GM23338 (cell line): Measurements from ENCODE around the gene P2RY8. TPM values are rescaled to one million over a fixed set of nuclear protein-coding genes. Genes with fewer than 3 reads are reported as not detected.

ENCODE experiments used
- ATAC-seq: fragments of 200-7000 bp; cut with Tn5 transposase; 3 replicates; pipeline ENCODE4 v1.9.1; 2020
- DNase-seq: peaks from one replicate; pipeline ENCODE4 v3.0.0-alpha.2; 2015; ENCODE audit warnings: low spot score
- H2AFZ ChIP-seq: fragments of 200-600 bp; sonication (generic); 2 replicates; pipeline ENCODE4 v1.8.0; 2016; ENCODE audit warnings: antibody characterized with exemption, mild to moderate bottlenecking, moderate library complexity
- H3F3A ChIP-seq: fragments of 200-600 bp; sonication (generic); replicated peaks from 2 replicates; pipeline ENCODE4 v1.8.0; 2017; ENCODE audit warnings: antibody characterized with exemption, mixed run types, low read depth
- H3K27ac ChIP-seq: fragments of 200-600 bp; sonication (generic); 2 replicates; pipeline ENCODE4 v1.6.1; 2016; ENCODE audit warnings: low read depth
- H3K27me3 ChIP-seq: fragments of 200-600 bp; sonication (generic); 2 replicates; pipeline ENCODE4 v1.8.0; 2016; ENCODE audit warnings: mild to moderate bottlenecking, mixed run types, moderate library complexity; ENCODE audit not compliant: insufficient read depth
- H3K36me3 ChIP-seq: fragments of 200-600 bp; sonication (generic); 2 replicates; pipeline ENCODE4 v1.8.0; 2016; ENCODE audit warnings: mild to moderate bottlenecking; ENCODE audit not compliant: insufficient read depth
- H3K4me1 ChIP-seq: fragments of 200-600 bp; sonication (generic); 2 replicates; pipeline ENCODE4 v1.8.0; 2016; ENCODE audit warnings: mild to moderate bottlenecking, moderate library complexity; ENCODE audit not compliant: insufficient read depth
- H3K4me2 ChIP-seq: fragments of 200-600 bp; sonication (generic); 2 replicates; pipeline ENCODE4 v1.7.1; 2017; ENCODE audit warnings: mixed run types
- H3K4me3 ChIP-seq: fragments of 200-600 bp; sonication (generic); 2 replicates; pipeline ENCODE4 v1.6.1; 2016; ENCODE audit warnings: mixed run types
- H3K79me2 ChIP-seq: fragments of 200-600 bp; sonication (generic); replicated peaks from 2 replicates; pipeline ENCODE4 v1.8.0; 2017; ENCODE audit warnings: mild to moderate bottlenecking; ENCODE audit not compliant: insufficient read depth
- H3K9me2 ChIP-seq: fragments of 200-600 bp; sonication (generic); 2 replicates; pipeline ENCODE4 v1.8.0; 2017; ENCODE audit not compliant: insufficient read depth
- H4K20me1 ChIP-seq: fragments of 200-600 bp; sonication (generic); replicated peaks from 2 replicates; pipeline ENCODE4 v1.8.0; 2017; ENCODE audit warnings: mild to moderate bottlenecking; ENCODE audit not compliant: insufficient read depth
- H3K27ac Mint-ChIP-seq: 2 replicates; pipeline ENCODE4 v1.8.0; 2020; ENCODE audit warnings: inconsistent platforms, mild to moderate bottlenecking, moderate library complexity, mixed read lengths
- H3K27me3 Mint-ChIP-seq: 3 replicates; pipeline ENCODE4 v1.8.0; 2022; ENCODE audit warnings: low read depth, mild to moderate bottlenecking, moderate library complexity, mixed read lengths, inconsistent platforms; ENCODE audit not compliant: insufficient read depth, poor library complexity
- H3K36me3 Mint-ChIP-seq: 3 replicates; pipeline ENCODE4 v1.8.0; 2021; ENCODE audit warnings: low read depth, mild to moderate bottlenecking, inconsistent platforms, moderate library complexity, mixed read lengths
- H3K4me1 Mint-ChIP-seq: 3 replicates; pipeline ENCODE4 v1.8.0; 2020; ENCODE audit warnings: mild to moderate bottlenecking, inconsistent platforms, mixed read lengths
- H3K4me3 Mint-ChIP-seq: 3 replicates; pipeline ENCODE4 v1.8.0; 2021; ENCODE audit warnings: moderate library complexity, mild to moderate bottlenecking, inconsistent platforms, mixed read lengths
- H3K9me3 Mint-ChIP-seq: 3 replicates; pipeline ENCODE4 v1.8.0; 2020; ENCODE audit warnings: moderate library complexity, mild to moderate bottlenecking, inconsistent platforms, mixed read lengths
- CREB1 ChIP-seq: fragments of 250-450 bp; sonication (Bioruptor Pico); IDR thresholded peaks from 2 replicates; pipeline ENCODE4 v1.5.0; 2020; ENCODE audit warnings: low read depth, mild to moderate bottlenecking, moderate library complexity
- CTCF ChIP-seq, 2 experiments: fragments of 200-600 bp in 1 of 2; sonication (generic) in 1 of 2; conservative IDR thresholded peaks; 2 replicates each; pipeline versions ENCODE4 v1.5.1 to v1.6.1; 2016 to 2017; ENCODE audit warnings: antibody characterized with exemption in 2 of 2, low read depth in 2 of 2, mild to moderate bottlenecking in 2 of 2, moderate library complexity in 1 of 2
- ETS1 ChIP-seq: IDR thresholded peaks from 2 replicates; pipeline ENCODE4 v1.6.1; 2016; ENCODE audit warnings: antibody characterized with exemption
- EZH2phosphoT487 ChIP-seq: fragments of 200-600 bp; sonication (generic); IDR thresholded peaks from one replicate; pipeline ENCODE4 v1.8.1; 2018; ENCODE audit warnings: antibody characterized with exemption; ENCODE audit not compliant: unreplicated experiment
- JUNB ChIP-seq: IDR thresholded peaks from one replicate; pipeline ENCODE4 v1.6.1; 2016; ENCODE audit warnings: antibody characterized with exemption; ENCODE audit not compliant: unreplicated experiment
- NANOG ChIP-seq: IDR thresholded peaks from 2 replicates; pipeline ENCODE4 v1.6.1; 2016; ENCODE audit warnings: antibody characterized with exemption, borderline replicate concordance
- POLR2AphosphoS5 ChIP-seq: IDR thresholded peaks from 2 replicates; pipeline ENCODE4 v1.6.1; 2016; ENCODE audit warnings: antibody characterized with exemption, low read depth
- REST ChIP-seq: IDR thresholded peaks from one replicate; pipeline ENCODE4 v1.6.1; 2018; ENCODE audit warnings: antibody characterized with exemption; ENCODE audit not compliant: unreplicated experiment
- STAT1 ChIP-seq: IDR thresholded peaks from one replicate; pipeline ENCODE4 v1.6.1; 2016; ENCODE audit warnings: antibody characterized with exemption; ENCODE audit not compliant: unreplicated experiment
- ZNF331 ChIP-seq: fragments of 250-450 bp; sonication (Bioruptor Pico); IDR thresholded peaks from 2 replicates; pipeline ENCODE4 v1.5.0; 2020; ENCODE audit warnings: low read depth, mild to moderate bottlenecking, moderate library complexity
- polyA plus RNA-seq: library from polyadenylated mRNA; unstranded; fragments of >200 nt; fragmentation: Nextera tagmentation; extraction: Ambion mirVana; gene quantifications from 2 replicates; pipeline ENCODE4 v1.2.1, GENCODE V29; 2016
- total RNA-seq: library from RNA; depleted of rRNA; stranded (reverse); fragments of >200 nt; shearing (Covaris generic); gene quantifications from 2 replicates; pipeline ENCODE4 v1.2.3, GENCODE V29; 2014

The P2RY8 gene
- total and polyA plus RNA-seq, 2 experiments from 2014 or later: 0.24 TPM; not detected in 1

- TF ChIP-seq REST: no peak
- TF ChIP-seq CREB1 (CRISPR knock-in tag): no peak
- no peak for TF ChIP-seq POLR2AphosphoS5
- TF ChIP-seq ZNF331 (CRISPR knock-in tag): no peak
- TF ChIP-seq NANOG: no peak
- TF ChIP-seq CTCF (conservative IDR thresholded peaks at IDR 0.05; ENCODE audit: low read depth in 2 of 2): no peak
- TF ChIP-seq ETS1: no peak
- TF ChIP-seq EZH2phosphoT487: no peak
Observed at GRCh38 chrX:1521459-1521956, 15.5 kb downstream of the P2RY8 start (continued).

GRCh38 chrX:1520350-1520749 lies 16.6 kb downstream of the P2RY8 start:
- Histone ChIP-seq H3K27me3 (no peaks in the 10 kb centered on the region), H3K36me3 (no peaks in the 10 kb centered on the region), H3F3A (no peaks in the 10 kb centered on the region), H3K4me1 (peaks cover 3% of the 10 kb centered on the region; the same call in 1 of the 2 replicates), H3K27ac (no peak overlapping the region), H3K4me2 (no peak overlapping the region), H3K9me2 (no peaks in the 10 kb centered on the region), H3K79me2 (no peaks in the 10 kb centered on the region), H2AFZ (no peak overlapping the region), H4K20me1 (no peaks in the 10 kb centered on the region), H3K4me3 (no peak overlapping the region)
- DNase-seq (no peak), ATAC-seq (no peak)
- Mint-ChIP-seq H3K36me3 (peaks cover 32% of the 10 kb centered on the region), H3K9me3 (peaks cover 67% of the 10 kb centered on the region), H3K4me3 (no peak overlapping the region), H3K4me1 (peaks cover 5% of the 10 kb centered on the region; the same call in 1 of the 3 replicates), H3K27me3 (peaks cover 7% of the 10 kb centered on the region), H3K27ac (no peak overlapping the region)
- TF ChIP-seq CREB1 (CRISPR knock-in tag) (no peak), JUNB (no peak), CTCF (conservative IDR thresholded peaks at IDR 0.05; ENCODE audit: low read depth in 2 of 2) (no peak), STAT1 (no peak), EZH2phosphoT487 (no peak)
